Activated CD8-positive, alpha-beta T cell treated with anti-CD3 and anti-CD28 coated beads for 36 hours (primary cell): ENCODE data around the gene FEZF2. TPM values are rescaled to one million over a fixed set of nuclear protein-coding genes. Genes with fewer than 3 reads are reported as not detected.

Experiments
- ATAC-seq: fragments of 200-7000 bp; cut with Tn5 transposase; one replicate; pipeline ENCODE4 v1.10.0; 2021; ENCODE audit warnings: mild to moderate bottlenecking, moderate library complexity
- CTCF ChIA-PET: fragments of 350-600 bp; sonication (Branson Sonifier 250); formaldehyde crosslinking; loops from one replicate; lab custom pipeline; 2021; ENCODE audit warnings: antibody characterized with exemption; lab: Charles Lee
- POLR2A ChIA-PET: fragments of 350-600 bp; sonication (Branson Sonifier 250); formaldehyde crosslinking; loops from one replicate; lab custom pipeline; 2021; ENCODE audit warnings: antibody characterized with exemption; lab: Charles Lee
- DNase-seq: peaks from one replicate; pipeline ENCODE4 v3.0.0-alpha.2; 2020
- H3K27ac Mint-ChIP-seq: one replicate; pipeline ENCODE4 v1.8.0; 2021; ENCODE audit warnings: mild to moderate bottlenecking, mixed read lengths
- H3K27me3 Mint-ChIP-seq: one replicate; pipeline ENCODE4 v1.8.0; 2021; ENCODE audit warnings: mixed read lengths
- H3K36me3 Mint-ChIP-seq: one replicate; pipeline ENCODE4 v1.8.0; 2021; ENCODE audit warnings: low read depth, mixed read lengths
- H3K4me1 Mint-ChIP-seq: one replicate; pipeline ENCODE4 v1.8.0; 2021; ENCODE audit warnings: low read depth, mixed read lengths
- H3K4me3 Mint-ChIP-seq: one replicate; pipeline ENCODE4 v1.8.0; 2021; ENCODE audit warnings: mild to moderate bottlenecking, moderate library complexity, mixed read lengths
- H3K9me3 Mint-ChIP-seq: one replicate; pipeline ENCODE4 v1.8.0; 2021; ENCODE audit warnings: mixed read lengths
- CTCF ChIP-seq: fragments of 200-600 bp; IDR thresholded peaks from one replicate; pipeline ENCODE4 v1.8.0; 2022; ENCODE audit warnings: antibody characterized with exemption, mild to moderate bottlenecking
- intact Hi-C: fragments of 100-400 bp; cut with micrococcal nuclease; formaldehyde crosslinking; loops from one replicate; pipeline ENCODE4 v1.10.0; 2022
- total RNA-seq, 2 experiments: library from RNA; stranded (reverse); gene quantifications; one replicate each; pipeline ENCODE4 v1.2.3, GENCODE V29; 2021

FEZF2 gene
- total RNA-seq, 2 experiments from 2014 or later, result not detected

GRCh38 chr3:62368290-62368704 lies 5.1 kb downstream of the FEZF2 start:
- TF ChIP-seq CTCF, result no peak
- CTCF ChIA-PET, result interaction anchor here (1.4 kb wide), 1 partner anchor 162 kb away, joined by 3 read pairs; no protein-coding TSS in a partner anchor
- peaks cover 2% of the 10 kb centered on the region for H3K4me1 Mint-ChIP-seq

GRCh38 chr3:62367763-62368195 lies 5.6 kb downstream of the FEZF2 start:
- H3K36me3 Mint-ChIP-seq, result peaks cover 3% of the 10 kb centered on the region
- intact Hi-C loops, result no loop called here
- H3K9me3 Mint-ChIP-seq, result no peaks in the 10 kb centered on the region
- CTCF ChIA-PET, result interaction anchor here (1.4 kb wide), 1 partner anchor 162 kb away, joined by 3 read pairs; no protein-coding TSS in a partner anchor
- H3K27ac Mint-ChIP-seq, result no peak overlapping the region
- peaks cover 2% of the 10 kb centered on the region for H3K4me1 Mint-ChIP-seq
- TF ChIP-seq CTCF, result no peak
- no peak for ATAC-seq
- POLR2A ChIA-PET, result no interaction called here
- no peak overlapping the region for H3K4me3 Mint-ChIP-seq
- peaks cover 66% of the 10 kb centered on the region for H3K27me3 Mint-ChIP-seq
- no peak for DNase-seq

More at GRCh38 chr3:62368290-62368704, 5.1 kb downstream of the FEZF2 start:
- Mint-ChIP-seq H3K36me3 (peaks cover 3% of the 10 kb centered on the region), H3K4me3 (no peak overlapping the region), H3K27me3 (peaks cover 70% of the 10 kb centered on the region), H3K27ac (no peak overlapping the region), H3K9me3 (no peaks in the 10 kb centered on the region)
- no peak for DNase-seq
- POLR2A ChIA-PET, result no interaction called here
- no peak for ATAC-seq
- intact Hi-C loops, result no loop called here

- intact Hi-C loops, result no loop called here
- ChIA-PET POLR2A (no interaction called here), CTCF (no interaction called here)
- peaks cover 53% of the 10 kb centered on the region for H3K27me3 Mint-ChIP-seq
- ATAC-seq (no peak), DNase-seq (no peak)
- no peak for TF ChIP-seq CTCF
- peaks cover 2% of the 10 kb centered on the region for H3K4me1 Mint-ChIP-seq
- H3K4me3 Mint-ChIP-seq, result no peak overlapping the region
- peaks cover 3% of the 10 kb centered on the region for H3K9me3 Mint-ChIP-seq
- H3K27ac Mint-ChIP-seq, result no peak overlapping the region
- H3K36me3 Mint-ChIP-seq, result peaks cover 3% of the 10 kb centered on the region
Observed at GRCh38 chr3:62366126-62366484, 7.2 kb downstream of the FEZF2 start.

GRCh38 chr3:62365391-62366125 lies 7.8 kb downstream of the FEZF2 start:
- H3K36me3 Mint-ChIP-seq, result peaks cover 1% of the 10 kb centered on the region
- peaks cover 48% of the 10 kb centered on the region for H3K27me3 Mint-ChIP-seq
- no peak for ATAC-seq
- no peaks in the 10 kb centered on the region for H3K4me1 Mint-ChIP-seq
- TF ChIP-seq CTCF, result no peak
- ChIA-PET POLR2A (no interaction called here), CTCF (no interaction called here)
- H3K27ac Mint-ChIP-seq, result no peak overlapping the region
- no peak for DNase-seq
- H3K9me3 Mint-ChIP-seq, result peaks cover 3% of the 10 kb centered on the region
- intact Hi-C loops, result no loop called here
- no peak overlapping the region for H3K4me3 Mint-ChIP-seq

- no peak for DNase-seq
- no peaks in the 10 kb centered on the region for H3K4me1 Mint-ChIP-seq
- H3K9me3 Mint-ChIP-seq, result peaks cover 3% of the 10 kb centered on the region
- H3K27ac Mint-ChIP-seq, result no peak overlapping the region
- no peak for ATAC-seq
- TF ChIP-seq CTCF, result no peak
- no peak overlapping the region for H3K4me3 Mint-ChIP-seq
- intact Hi-C loops, result no loop called here
- ChIA-PET POLR2A (no interaction called here), CTCF (no interaction called here)
- H3K27me3 Mint-ChIP-seq, result peaks cover 37% of the 10 kb centered on the region
- peaks cover 1% of the 10 kb centered on the region for H3K36me3 Mint-ChIP-seq
Observed at GRCh38 chr3:62364191-62364590, 9.2 kb downstream of the FEZF2 start.
